ENCODE measurements around the gene LILRB2.

DNA sequence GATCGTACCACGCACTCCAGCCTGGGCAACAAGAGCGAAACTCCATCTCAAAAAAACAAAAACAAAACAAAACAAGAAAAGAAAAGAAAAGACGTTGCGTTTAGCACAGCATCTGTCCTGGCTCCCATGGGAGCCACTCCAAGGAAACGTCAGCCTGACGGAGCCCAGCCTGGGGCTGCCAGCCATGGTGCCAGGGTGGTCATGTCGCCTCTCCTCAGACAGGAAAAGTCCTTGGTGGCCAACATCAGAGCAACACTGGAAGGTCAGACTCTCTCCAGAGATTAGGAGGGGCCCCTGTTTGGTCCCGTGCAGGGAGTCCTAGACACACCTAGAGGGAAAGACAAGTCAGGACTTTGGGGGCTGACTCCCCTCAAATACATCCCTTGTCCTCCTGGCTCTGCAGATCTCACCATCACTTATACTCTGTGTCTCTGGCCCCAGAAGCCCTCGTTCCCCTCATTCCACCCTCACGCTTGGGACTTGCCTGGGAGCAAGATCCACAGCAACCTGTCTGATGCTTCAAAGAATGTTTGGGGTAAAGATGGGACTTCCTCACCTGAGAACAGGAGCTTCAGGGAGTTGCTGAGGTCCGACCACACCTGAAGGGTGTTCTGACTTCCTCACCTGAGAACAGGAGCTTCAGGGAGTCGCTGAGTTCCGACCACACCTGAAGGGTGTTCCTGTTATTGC, 48.7 kb upstream of the LILRB2 start:
- TF ChIP-seq NCOA1 (IDR thresholded peaks at IDR 0.05; ENCODE audit: low read depth) (no peak), ZKSCAN3 (CRISPR knock-in tag; IDR thresholded peaks at IDR 0.05) (no peak), ATF3 (IDR thresholded peaks at IDR 0.05) (no peak), ATF3 (CRISPR knock-in tag; conservative IDR thresholded peaks at IDR 0.05) (no peak), EZH2 (IDR thresholded peaks at IDR 0.05; ENCODE audit: borderline replicate concordance, low read depth, low read length) (no peak), TAF1 (IDR thresholded peaks at IDR 0.05; ENCODE audit: control insufficient read depth, extremely low read depth, insufficient read depth, low read length, severe bottlenecking) (no peak), LCOR (CRISPR knock-in tag; IDR thresholded peaks at IDR 0.05) (no peak), HDGF (IDR thresholded peaks at IDR 0.05) (no peak), POLR2AphosphoS5 (IDR thresholded peaks at IDR 0.05; ENCODE audit: control insufficient read depth, insufficient read depth, low read depth, low read length) (no peak), SMARCE1 (IDR thresholded peaks at IDR 0.05) (no peak), SMARCB1 (IDR thresholded peaks at IDR 0.05; ENCODE audit: insufficient read length, low read depth) (no peak), RBM15 (IDR thresholded peaks at IDR 0.05; ENCODE audit: insufficient read depth, low read length) (no peak)
- TF ChIP-seq, protein P1, sequence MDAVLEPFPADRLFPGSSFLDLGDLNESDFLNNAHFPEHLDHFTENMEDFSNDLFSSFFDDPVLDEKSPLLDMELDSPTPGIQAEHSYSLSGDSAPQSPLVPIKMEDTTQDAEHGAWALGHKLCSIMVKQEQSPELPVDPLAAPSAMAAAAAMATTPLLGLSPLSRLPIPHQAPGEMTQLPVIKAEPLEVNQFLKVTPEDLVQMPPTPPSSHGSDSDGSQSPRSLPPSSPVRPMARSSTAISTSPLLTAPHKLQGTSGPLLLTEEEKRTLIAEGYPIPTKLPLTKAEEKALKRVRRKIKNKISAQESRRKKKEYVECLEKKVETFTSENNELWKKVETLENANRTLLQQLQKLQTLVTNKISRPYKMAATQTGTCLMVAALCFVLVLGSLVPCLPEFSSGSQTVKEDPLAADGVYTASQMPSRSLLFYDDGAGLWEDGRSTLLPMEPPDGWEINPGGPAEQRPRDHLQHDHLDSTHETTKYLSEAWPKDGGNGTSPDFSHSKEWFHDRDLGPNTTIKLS (IDR thresholded peaks at IDR 0.05; ENCODE audit: borderline replicate concordance, low read depth) = no peak
